Stimulated activated CD4-positive, alpha-beta T cell treated with anti-CD3 and anti-CD28 coated beads, Interleukin-4, amount 100 ng/mL, for 4 hours (primary cell): ENCODE results near the gene MKS1.

ENCODE experiments used
- DNase-seq, 2 experiments: peaks; one replicate each; pipeline ENCODE4 v3.0.0-alpha.2; 2020

The MKS1 gene

GRCh38 chr17:58195518-58196123 is 23.4 kb downstream of the MKS1 start:
- no peak for DNase-seq

GRCh38 chr17:58193641-58194255 is 25.3 kb downstream of the MKS1 start:
- DNase-seq: no peak

DNA sequence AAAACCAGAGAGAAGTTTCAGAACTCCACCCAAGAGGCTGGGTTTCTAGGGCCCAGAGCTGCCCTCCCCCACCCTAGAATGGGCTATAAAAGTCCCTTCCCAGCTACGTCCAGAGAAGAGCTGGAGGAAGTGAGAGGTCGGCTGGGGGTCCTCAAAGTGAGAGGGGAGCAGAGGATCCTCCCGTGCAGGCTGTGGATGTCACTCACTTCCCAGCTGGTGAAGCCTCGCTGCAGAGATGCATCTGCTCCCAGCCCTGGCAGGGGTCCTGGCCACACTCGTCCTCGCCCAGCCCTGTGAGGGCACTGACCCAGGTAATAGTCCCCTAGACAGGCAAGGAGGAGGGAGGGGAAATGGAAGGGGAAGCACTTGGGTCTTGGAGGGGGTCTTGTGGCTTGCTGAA is 26.4 kb downstream of the MKS1 start, which contains the start of gene EPX:
EPX (plus strand) TSS at position 115 of the 400 bp plus-strand sequence; CDS start at position 236, 121 bp downstream.
- no peak for DNase-seq

GRCh38 chr17:58191241-58191896 is 27.7 kb downstream of the MKS1 start:
- DNase-seq: no peak

GRCh38 chr17:58189436-58190146 is 29.5 kb downstream of the MKS1 start:
- DNase-seq: no peak

DNA sequence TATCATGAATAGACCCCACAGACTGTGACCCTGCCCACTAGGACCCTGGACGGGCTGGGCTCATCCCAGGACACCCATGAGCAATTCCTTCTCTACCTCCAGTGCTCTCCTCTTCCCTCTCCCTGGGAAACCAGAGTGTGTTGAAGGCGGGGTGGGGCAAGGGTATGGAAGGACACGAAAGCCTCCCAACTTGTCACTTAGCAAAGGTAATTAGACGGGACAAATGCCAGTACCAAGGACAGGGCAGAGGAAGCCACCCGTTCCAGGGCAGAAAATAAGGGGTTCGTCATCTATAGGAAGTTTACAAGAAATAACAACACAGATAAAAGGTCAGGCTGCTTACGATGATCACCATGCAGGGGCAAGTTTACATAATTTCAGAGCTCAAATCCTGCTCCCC is 31.4 kb downstream of the MKS1 start:
- DNase-seq: no peak

GRCh38 chr17:58187063-58187462 is 32.0 kb downstream of the MKS1 start:
- no peak for DNase-seq

DNA sequence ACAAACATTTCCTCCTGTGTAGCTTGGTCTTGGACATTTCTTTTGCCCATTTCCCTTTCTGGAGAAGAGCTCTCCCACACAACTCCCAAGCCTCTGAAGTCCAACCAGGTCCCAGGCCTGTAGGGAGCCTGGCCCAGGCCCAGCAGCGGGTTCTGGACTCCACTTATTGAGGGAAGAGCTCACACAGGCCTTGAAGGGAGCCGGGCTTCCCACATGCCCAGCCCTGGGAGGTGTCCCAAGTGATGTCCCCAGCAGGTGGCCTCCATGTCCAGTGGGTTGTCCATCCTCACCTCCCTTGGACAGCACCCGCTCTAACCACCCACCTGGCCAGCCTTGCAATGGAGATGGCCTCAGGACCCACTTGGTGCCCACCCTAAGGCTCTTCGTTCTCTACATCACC is 32.5 kb downstream of the MKS1 start:
- no peak for DNase-seq

DNA sequence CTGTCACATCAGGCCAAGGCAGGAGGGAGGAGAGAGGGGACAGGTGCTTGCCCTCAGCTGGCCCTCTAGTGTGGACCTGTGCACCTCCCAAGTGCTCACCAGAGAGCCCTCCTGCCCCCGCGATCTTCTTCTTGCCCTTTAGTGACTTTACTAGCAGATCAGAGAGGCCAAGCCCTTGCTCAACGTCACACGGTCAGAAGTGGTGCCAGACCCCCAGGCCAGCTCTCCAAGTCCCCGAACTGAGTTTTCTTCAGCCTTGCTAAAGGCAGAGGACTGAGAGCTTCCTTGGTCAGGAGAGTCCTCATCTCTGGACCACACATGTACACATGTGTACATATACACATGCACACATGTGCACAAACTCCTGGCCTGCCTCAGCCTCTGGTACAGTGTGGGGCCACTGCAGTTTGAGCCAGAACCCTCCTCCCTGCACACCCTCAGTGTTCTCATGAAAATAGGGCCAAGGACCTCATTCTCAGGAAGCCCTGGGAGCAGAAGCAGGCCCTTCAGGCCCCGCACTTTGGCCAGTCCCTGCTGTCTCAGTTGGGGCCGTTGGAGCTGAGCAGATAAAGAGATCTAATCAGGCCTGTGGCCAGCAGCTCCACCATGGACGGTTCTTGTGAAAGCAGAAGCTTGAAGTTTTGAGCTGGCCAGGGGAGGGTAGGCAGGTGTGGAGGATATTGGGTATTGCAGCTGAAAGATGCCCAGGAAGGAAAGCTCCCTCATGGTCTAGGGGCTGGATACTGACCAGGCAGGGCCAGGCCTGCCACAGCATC is 33.9 kb downstream of the MKS1 start:
- no peak for DNase-seq

DNA sequence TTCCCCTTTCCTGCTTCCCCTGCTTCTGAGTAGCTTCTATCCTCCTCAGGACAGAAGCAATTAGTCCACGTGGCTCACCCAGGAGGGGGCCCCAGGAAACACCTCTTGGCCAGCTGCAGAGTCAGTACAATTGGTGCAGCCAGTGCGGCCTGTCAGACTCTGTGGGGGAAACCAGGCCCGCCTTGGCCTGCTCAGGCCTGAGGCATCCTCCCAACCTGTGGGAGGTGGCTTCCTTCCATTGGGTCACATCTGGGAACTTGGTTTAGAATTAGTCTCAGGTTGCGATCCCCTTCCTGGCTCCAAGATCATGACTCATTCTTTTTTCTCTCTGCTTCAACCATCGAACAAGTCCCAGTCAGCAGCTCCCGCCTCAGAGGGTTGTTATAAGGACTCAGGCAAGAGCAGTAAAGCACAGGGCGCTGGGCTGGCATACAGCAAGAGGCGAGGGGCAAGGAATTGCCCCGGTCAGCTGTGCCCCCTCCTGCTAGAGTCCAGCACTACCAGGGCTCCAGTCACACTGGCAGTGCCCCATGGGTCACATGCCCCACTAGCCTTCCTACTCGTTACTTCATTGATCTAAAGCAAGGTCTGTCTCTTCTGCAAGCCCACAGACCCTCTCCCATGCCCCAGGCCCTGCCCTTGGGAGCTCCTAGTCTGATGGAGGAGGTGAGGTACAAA is 34.6 kb downstream of the MKS1 start:
- no peak for DNase-seq

GRCh38 chr17:58183514-58183913 is 35.5 kb downstream of the MKS1 start:
- DNase-seq: no peak

DNA sequence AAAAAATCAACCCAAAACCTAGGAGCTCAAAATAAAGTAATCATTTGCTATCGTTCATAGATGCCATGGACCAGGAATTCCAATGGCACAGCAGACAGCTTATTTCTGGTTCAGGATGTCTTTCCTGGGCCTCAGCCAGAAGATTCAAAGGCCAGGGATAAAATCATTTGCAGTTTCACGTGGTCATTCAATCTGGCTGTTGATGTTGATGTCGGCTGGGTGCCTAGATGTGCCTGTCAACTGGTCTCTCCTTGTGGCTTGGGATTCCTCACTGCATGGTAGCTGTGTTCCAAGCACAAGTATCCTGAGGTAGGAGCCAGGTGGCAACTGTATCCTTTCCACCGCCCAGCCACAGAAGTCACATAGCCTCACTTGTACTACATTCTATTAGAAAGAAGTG is 37.3 kb downstream of the MKS1 start:
- DNase-seq: no peak

- DNase-seq: no peak
Observed at GRCh38 chr17:58176200-58176599, 42.9 kb downstream of the MKS1 start.

DNA sequence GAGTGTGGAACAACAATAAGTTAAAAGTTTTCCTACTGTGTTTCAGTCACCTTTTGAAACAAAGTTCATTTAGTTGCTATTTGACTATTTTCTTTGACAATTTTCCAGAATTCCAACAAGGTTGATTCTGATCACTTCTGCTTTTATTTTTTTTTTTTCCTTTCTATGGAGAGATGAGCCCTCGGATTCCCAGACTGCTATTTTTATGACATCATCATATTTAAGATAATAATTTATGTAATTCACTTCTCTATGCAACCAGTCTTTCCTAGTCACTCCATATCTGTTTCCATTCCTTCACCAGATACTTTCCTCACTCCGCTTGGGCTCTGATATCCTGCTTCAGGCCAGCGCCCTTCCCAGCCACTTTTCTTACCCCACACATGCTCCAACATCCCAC is 44.2 kb downstream of the MKS1 start:
- no peak for DNase-seq

DNA sequence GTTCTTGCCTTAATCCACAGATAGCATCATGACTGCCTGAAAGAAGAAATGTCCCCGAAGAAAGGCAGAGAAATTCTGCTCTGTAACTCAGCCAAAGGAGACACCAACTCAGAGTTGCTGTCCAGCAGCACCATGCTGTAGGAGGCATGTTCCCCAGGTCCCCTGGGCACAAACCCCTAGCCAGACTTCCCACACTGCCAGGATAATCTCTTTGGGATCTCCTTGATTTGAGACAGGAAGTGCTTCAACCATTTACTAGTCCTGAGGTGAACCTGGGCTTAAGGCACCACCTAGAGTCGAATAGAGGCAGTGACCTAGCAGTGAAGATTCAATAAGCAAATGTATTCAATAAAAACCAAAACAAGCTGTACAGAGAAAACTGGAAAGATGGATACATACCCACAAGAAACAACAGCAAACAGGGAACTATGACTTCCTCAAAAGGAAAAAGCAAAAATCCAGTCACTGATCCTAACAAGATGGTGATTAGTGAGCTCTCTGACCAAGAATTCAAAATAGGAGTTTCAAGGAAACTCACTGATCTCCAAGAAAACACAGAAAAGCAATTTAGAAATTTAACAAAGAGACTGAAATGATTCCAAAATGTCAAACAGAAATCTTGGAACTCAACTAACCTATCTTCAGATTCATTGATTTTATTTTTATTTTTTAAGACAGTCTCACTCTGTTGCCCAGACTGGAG is 46.5 kb downstream of the MKS1 start:
- DNase-seq: peak in 1 of 2 experiments; percentile 35

- DNase-seq: no peak
Observed at GRCh38 chr17:58170622-58171021, 48.4 kb downstream of the MKS1 start.

GRCh38 chr17:58166682-58167081 is 52.4 kb downstream of the MKS1 start, which contains the start of gene OR4D2:
Gene OR4D2, plus strand, starts transcription at chr17:58166982. Its CDS starts 2,674 bp downstream, at chr17:58169656.
- DNase-seq: no peak

- DNase-seq: no peak
Observed at GRCh38 chr17:58165981-58166380, 53.1 kb downstream of the MKS1 start.

- no peak for DNase-seq
Observed at GRCh38 chr17:58161566-58161965, 57.5 kb downstream of the MKS1 start.

GRCh38 chr17:58158181-58158580 is 60.9 kb downstream of the MKS1 start:
- DNase-seq: no peak
